ENCODE data around the gene ABT1.

DNA sequence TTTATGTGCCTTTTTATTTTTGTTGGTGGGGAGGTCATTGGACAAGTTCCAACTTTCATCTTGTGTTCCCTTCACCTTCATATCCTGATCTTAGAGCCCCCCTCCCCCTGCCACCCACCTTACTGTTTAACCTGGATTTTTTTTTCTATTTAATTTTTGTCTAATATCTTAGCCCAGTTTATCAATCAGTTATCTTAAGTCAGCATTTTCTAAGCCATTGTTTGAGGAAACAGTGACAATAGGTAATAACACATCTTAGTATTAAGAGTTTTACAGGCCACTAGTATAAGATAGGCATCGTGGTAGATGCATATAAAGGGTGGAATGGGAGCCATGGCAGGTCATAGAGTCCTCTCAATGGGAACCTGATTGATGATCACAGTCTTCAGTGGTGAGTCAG is 2.4 kb downstream of the ABT1 start:
- TF ChIP-seq, protein P1, sequence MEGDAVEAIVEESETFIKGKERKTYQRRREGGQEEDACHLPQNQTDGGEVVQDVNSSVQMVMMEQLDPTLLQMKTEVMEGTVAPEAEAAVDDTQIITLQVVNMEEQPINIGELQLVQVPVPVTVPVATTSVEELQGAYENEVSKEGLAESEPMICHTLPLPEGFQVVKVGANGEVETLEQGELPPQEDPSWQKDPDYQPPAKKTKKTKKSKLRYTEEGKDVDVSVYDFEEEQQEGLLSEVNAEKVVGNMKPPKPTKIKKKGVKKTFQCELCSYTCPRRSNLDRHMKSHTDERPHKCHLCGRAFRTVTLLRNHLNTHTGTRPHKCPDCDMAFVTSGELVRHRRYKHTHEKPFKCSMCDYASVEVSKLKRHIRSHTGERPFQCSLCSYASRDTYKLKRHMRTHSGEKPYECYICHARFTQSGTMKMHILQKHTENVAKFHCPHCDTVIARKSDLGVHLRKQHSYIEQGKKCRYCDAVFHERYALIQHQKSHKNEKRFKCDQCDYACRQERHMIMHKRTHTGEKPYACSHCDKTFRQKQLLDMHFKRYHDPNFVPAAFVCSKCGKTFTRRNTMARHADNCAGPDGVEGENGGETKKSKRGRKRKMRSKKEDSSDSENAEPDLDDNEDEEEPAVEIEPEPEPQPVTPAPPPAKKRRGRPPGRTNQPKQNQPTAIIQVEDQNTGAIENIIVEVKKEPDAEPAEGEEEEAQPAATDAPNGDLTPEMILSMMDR (IDR thresholded peaks at IDR 0.05): no peak
- TF ChIP-seq EZH2 (IDR thresholded peaks at IDR 0.05): no peak
